ENCODE results near the gene MYO9A. TPM values are rescaled to one million over a fixed set of nuclear protein-coding genes. Genes with fewer than 3 reads are reported as not detected.

The MYO9A gene
- total RNA-seq, 4 donors from 2014 or later = 50.8 to 68.3 (median 59.5) TPM

- DNase-seq (ENCODE audit: low spot score in 2 of 2) = peak in 1 of 2 donors; percentile 10
- WGBS, 2 donors = 82 to 86% methylated on average over 7 of the region's 7 CpGs
- TF ChIP-seq POLR2A (IDR thresholded peaks at IDR 0.05) = no peak
- TF ChIP-seq, protein P1, sequence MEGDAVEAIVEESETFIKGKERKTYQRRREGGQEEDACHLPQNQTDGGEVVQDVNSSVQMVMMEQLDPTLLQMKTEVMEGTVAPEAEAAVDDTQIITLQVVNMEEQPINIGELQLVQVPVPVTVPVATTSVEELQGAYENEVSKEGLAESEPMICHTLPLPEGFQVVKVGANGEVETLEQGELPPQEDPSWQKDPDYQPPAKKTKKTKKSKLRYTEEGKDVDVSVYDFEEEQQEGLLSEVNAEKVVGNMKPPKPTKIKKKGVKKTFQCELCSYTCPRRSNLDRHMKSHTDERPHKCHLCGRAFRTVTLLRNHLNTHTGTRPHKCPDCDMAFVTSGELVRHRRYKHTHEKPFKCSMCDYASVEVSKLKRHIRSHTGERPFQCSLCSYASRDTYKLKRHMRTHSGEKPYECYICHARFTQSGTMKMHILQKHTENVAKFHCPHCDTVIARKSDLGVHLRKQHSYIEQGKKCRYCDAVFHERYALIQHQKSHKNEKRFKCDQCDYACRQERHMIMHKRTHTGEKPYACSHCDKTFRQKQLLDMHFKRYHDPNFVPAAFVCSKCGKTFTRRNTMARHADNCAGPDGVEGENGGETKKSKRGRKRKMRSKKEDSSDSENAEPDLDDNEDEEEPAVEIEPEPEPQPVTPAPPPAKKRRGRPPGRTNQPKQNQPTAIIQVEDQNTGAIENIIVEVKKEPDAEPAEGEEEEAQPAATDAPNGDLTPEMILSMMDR (IDR thresholded peaks at IDR 0.05) = no peak
- no peak overlapping the region for H3K4me3 ChIP-seq (ENCODE audit: low read depth, poor library complexity, severe bottlenecking)
- intact Hi-C loops (cut with DNase I; ENCODE audit: low total_unique reads) = no loop called here
These were observed 43.6 kb upstream of the MYO9A start for GRCh38 chr15:72161361-72162132.

DNA sequence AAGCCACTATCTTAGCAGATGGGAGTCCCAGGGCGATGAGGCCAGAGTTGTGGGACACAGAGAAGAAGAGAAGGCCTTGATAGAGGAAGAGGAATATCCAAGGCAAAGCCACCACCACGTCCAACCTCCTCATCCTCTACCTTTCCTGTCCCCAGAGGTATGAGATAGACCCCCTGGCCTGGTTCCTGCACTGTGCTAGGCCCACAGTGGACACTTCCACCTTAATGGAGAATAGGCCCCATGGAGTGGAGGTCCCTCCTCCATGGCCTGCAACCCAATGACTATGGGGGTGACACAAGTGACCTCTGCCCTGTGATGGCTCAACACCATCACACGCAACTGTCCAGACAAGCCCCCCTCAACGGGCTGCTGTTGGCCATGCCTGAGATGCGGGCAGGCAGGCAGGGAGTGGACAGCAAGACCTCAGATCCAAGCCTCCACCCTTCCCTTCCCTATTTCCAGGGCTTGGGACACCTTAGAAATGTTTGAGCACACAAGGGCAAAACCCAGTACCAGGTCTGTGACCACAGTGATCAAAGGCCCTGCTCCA is 42.8 kb upstream of the MYO9A start:
- TF ChIP-seq POLR2A (IDR thresholded peaks at IDR 0.05) = no peak
- TF ChIP-seq, protein P1 (IDR thresholded peaks at IDR 0.05) = no peak
- no peak overlapping the region for H3K4me3 ChIP-seq (ENCODE audit: low read depth, poor library complexity, severe bottlenecking)
- WGBS, 2 donors = 91 to 94% methylated on average over 5 of the region's 5 CpGs
- intact Hi-C loops (cut with DNase I; ENCODE audit: low total_unique reads) = no loop called here
- DNase-seq (ENCODE audit: low spot score in 2 of 2) = peak in 1 of 2 donors; percentile 73

GRCh38 chr15:72156928-72157327 is 39.0 kb upstream of the MYO9A start:
- no peak overlapping the region for H3K4me3 ChIP-seq (ENCODE audit: low read depth, poor library complexity, severe bottlenecking)
- intact Hi-C loops (cut with DNase I; ENCODE audit: low total_unique reads) = no loop called here
- TF ChIP-seq POLR2A (IDR thresholded peaks at IDR 0.05) = no peak
- TF ChIP-seq, protein P1 (IDR thresholded peaks at IDR 0.05) = no peak
- DNase-seq (ENCODE audit: low spot score in 2 of 2) = no peak
- WGBS, 2 donors = 88 to 98% methylated on average over 2 of the region's 2 CpGs

- WGBS, 2 donors = 3 to 4% methylated on average over 19 of the region's 19 CpGs
- H3K4me3 ChIP-seq (ENCODE audit: low read depth, poor library complexity, severe bottlenecking) = no peak overlapping the region
- peak; percentile 82 to 96 for DNase-seq (ENCODE audit: low spot score in 2 of 2)
- TF ChIP-seq, protein P1 (IDR thresholded peaks at IDR 0.05) = peak in 1 of 3 donors; percentile 60
- no peak for TF ChIP-seq POLR2A (IDR thresholded peaks at IDR 0.05)
- intact Hi-C loops (cut with DNase I; ENCODE audit: low total_unique reads) = no loop called here
These were observed 38.0 kb upstream of the MYO9A start for GRCh38 chr15:72155635-72156616.

DNA sequence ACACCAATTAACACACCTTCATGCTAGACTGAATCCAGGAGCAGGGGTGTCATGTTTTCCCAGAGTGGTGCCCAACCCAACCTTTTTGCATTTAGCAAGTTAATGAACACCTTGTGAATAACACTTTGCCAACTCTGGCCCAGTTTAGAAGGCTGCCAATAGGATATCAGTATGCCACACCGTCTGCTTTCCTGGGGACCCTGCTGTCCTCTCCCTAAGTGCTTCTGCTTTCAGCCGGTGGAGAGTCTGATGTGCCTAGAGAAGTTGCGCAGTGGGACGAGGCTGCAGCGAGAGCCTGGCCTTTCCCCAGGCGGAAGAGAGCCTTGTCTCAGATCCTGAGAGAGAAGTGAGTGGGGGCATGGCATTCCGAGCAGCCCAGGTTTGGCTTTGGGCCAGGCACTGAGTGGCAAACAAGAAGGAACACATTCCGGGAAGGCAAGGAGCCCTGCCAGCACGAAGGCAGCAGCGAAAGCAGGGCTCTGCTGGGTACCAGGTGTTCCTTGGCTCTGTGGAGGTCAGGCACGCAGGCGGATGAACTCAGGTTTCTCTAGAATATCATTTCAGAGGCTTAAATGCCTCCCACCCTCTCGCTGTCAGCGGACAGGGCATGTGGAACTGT is 37.2 kb upstream of the MYO9A start:
- TF ChIP-seq, protein P1 (IDR thresholded peaks at IDR 0.05) = no peak
- TF ChIP-seq POLR2A (IDR thresholded peaks at IDR 0.05) = no peak
- peak; percentile 54 to 92 for DNase-seq (ENCODE audit: low spot score in 2 of 2)
- H3K4me3 ChIP-seq (ENCODE audit: low read depth, poor library complexity, severe bottlenecking) = no peak overlapping the region
- WGBS, 2 donors = 15 to 17% methylated on average over 14 of the region's 14 CpGs
- intact Hi-C loops (cut with DNase I; ENCODE audit: low total_unique reads) = no loop called here
